GM12878 (cell line): Measurements from ENCODE around the gene HMGB1. TPM values are rescaled to one million over a fixed set of nuclear protein-coding genes. Genes with fewer than 3 reads are reported as not detected.

Source experiments
- ATF3 ChIP-seq: IDR thresholded peaks from 2 replicates; pipeline ENCODE4 v1.6.1; 2011; ENCODE audit warnings: low read depth, mild to moderate bottlenecking, low read length, moderate library complexity, borderline replicate concordance; ENCODE audit errors: extremely low read depth
- CTCF ChIP-seq, 3 experiments: IDR thresholded peaks in 2 of 3; conservative IDR thresholded peaks in 1 of 3; 2 replicates each; pipeline ENCODE4 v1.5.1; 2011; ENCODE audit warnings: low read depth in 3 of 3, low read length in 3 of 3, mild to moderate bottlenecking in 3 of 3, control low read depth in 2 of 3, moderate library complexity in 2 of 3, inconsistent platforms in 1 of 3, mixed read lengths in 1 of 3; ENCODE audit not compliant: control insufficient read depth in 2 of 3, insufficient read depth in 1 of 3; ENCODE audit errors: extremely low read depth in 1 of 3
- EGR1 ChIP-seq, 2 experiments: IDR thresholded peaks; 1 replicate in 1 of 2; 2 replicates in 1 of 2; pipeline ENCODE4 v1.6.1; 2011 to 2012; ENCODE audit warnings: low read depth in 2 of 2, low read length in 2 of 2, borderline replicate concordance in 1 of 2, mild to moderate bottlenecking in 1 of 2, moderate library complexity in 1 of 2
- EP300 ChIP-seq, 2 experiments: fragments of 150-350 bp in 1 of 2; IDR thresholded peaks; 2 replicates each; pipeline ENCODE4 v1.6.1; 2011 to 2012; ENCODE audit warnings: low read depth in 2 of 2, low read length in 2 of 2, borderline replicate concordance in 1 of 2, improper control_type of control experiment in 1 of 2, inconsistent platforms in 1 of 2; ENCODE audit not compliant: control insufficient read depth in 1 of 2
- MAX ChIP-seq: IDR thresholded peaks from 2 replicates; pipeline ENCODE4 v1.6.1; 2012; ENCODE audit warnings: low read depth, low read length, improper control_type of control experiment
- MYC ChIP-seq: IDR thresholded peaks from 2 replicates; pipeline ENCODE4 v1.6.1; 2011; ENCODE audit warnings: mild to moderate bottlenecking, low read length, moderate library complexity, inconsistent platforms; ENCODE audit not compliant: insufficient read depth, insufficient replicate concordance, insufficient read length, severe bottlenecking
- NBN ChIP-seq: fragments of 450-650 bp; IDR thresholded peaks from 2 replicates; pipeline ENCODE4 v1.6.1; 2016
- NFXL1 ChIP-seq: fragments of 450-650 bp; IDR thresholded peaks from 2 replicates; pipeline ENCODE4 v1.6.1; 2017; ENCODE audit warnings: antibody characterized with exemption, mild to moderate bottlenecking, borderline replicate concordance
- POLR2AphosphoS5 ChIP-seq: IDR thresholded peaks from 2 replicates; pipeline ENCODE4 v1.6.1; 2011; ENCODE audit warnings: mild to moderate bottlenecking, low read length, inconsistent platforms
- RB1 ChIP-seq: fragments of 450-650 bp; formaldehyde crosslinking; IDR thresholded peaks from 2 replicates; pipeline ENCODE4 v1.6.1; 2017; ENCODE audit warnings: mild to moderate bottlenecking, borderline replicate concordance
- SKIL ChIP-seq: fragments of 450-650 bp; IDR thresholded peaks from 2 replicates; pipeline ENCODE4 v1.6.1; 2017; ENCODE audit warnings: mild to moderate bottlenecking, low read depth, inconsistent platforms; ENCODE audit not compliant: poor library complexity, severe bottlenecking
- SMARCA5 ChIP-seq: fragments of 450-650 bp; IDR thresholded peaks from 2 replicates; pipeline ENCODE4 v1.6.1; 2017; ENCODE audit warnings: mild to moderate bottlenecking
- TARDBP ChIP-seq: IDR thresholded peaks from 2 replicates; pipeline ENCODE4 v1.6.1; 2016; ENCODE audit warnings: borderline replicate concordance
- TCF3 ChIP-seq: IDR thresholded peaks from 2 replicates; pipeline ENCODE4 v1.6.1; 2012; ENCODE audit warnings: low read depth, mild to moderate bottlenecking, low read length, borderline replicate concordance; ENCODE audit not compliant: insufficient read depth
- USF2 ChIP-seq: IDR thresholded peaks from 2 replicates; pipeline ENCODE4 v1.6.1; 2011; ENCODE audit warnings: low read depth, low read length, improper control_type of control experiment, borderline replicate concordance
- YBX1 ChIP-seq: fragments of 450-650 bp; IDR thresholded peaks from 2 replicates; pipeline ENCODE4 v1.6.1; 2016; ENCODE audit warnings: antibody characterized with exemption
- ZNF687 ChIP-seq: fragments of 450-650 bp; IDR thresholded peaks from 2 replicates; pipeline ENCODE4 v1.6.1; 2017; ENCODE audit warnings: mild to moderate bottlenecking, moderate library complexity
- polyA plus RNA-seq, 11 experiments: library from polyadenylated mRNA; depleted of rRNA in 4 of 11; unstranded in 6 of 11; stranded (reverse) in 5 of 11; fragments of >200 nt; fragmentation: Nextera tagmentation in 4 of 11; fragmentation: Illumina TruSeq in 1 of 11; extraction: Ambion mirVana in 4 of 11; extraction: Trizol in 1 of 11; gene quantifications; 1 replicate in 1 of 11; 2 replicates in 10 of 11; pipeline versions ENCODE4 v1.2.1 to v1.2.3, GENCODE V29; 2011 to 2016; ENCODE audit warnings: inconsistent platforms in 2 of 11, missing spikeins in 2 of 11, low read depth in 1 of 11
- total RNA-seq, 4 experiments: library from RNA; depleted of rRNA in 3 of 4; stranded (reverse); fragments of >200 nt in 3 of 4; fragmentation: Illumina TruSeq in 1 of 4; extraction: Trizol in 1 of 4; gene quantifications; 2 replicates each; pipeline versions ENCODE4 v1.2.1 to v1.2.3, GENCODE V29; 2013 to 2021

HMGB1 gene
- total and polyA plus RNA-seq, 10 of the 15 experiments (the other 5 are each of a cell fraction or from before 2014, with no cell fraction given) = 365 to 2,529 (median 1,396) TPM

GRCh38 chr13:30408319-30409101 is 57.2 kb downstream of the HMGB1 start (continued):
- TF ChIP-seq SKIL = no peak
- TF ChIP-seq EGR1 (IDR thresholded peaks at IDR 0.05; ENCODE audit: borderline replicate concordance in 1 of 2, low read depth in 2 of 2, low read length in 2 of 2) = 0 out of 3 replicates have a peak, but pooled peaks of 1 of the 2 experiments have one; percentile 13
- TF ChIP-seq TARDBP = peak; percentile 22; the same call in 1 of the 2 replicates
- 0 out of 2 replicates have a peak, but pooled peaks have one; percentile 48 for TF ChIP-seq SMARCA5
- no peak for TF ChIP-seq RB1
- no peak for TF ChIP-seq NFXL1
- peak; percentile 15; the same call in 1 of the 2 replicates for TF ChIP-seq NBN
- 0 out of 2 replicates have a peak, but pooled peaks have one; percentile 57 for TF ChIP-seq TCF3
- peak; percentile 56 to 86 (median 74) for TF ChIP-seq CTCF (IDR thresholded peaks at IDR 0.05 in 2 of 3, conservative IDR thresholded peaks at IDR 0.05 in 1 of 3; ENCODE audit: control insufficient read depth in 2 of 3, extremely low read depth in 1 of 3, insufficient read depth in 1 of 3, low read depth in 3 of 3, low read length in 3 of 3)
- TF ChIP-seq MAX = peak; percentile 86
- TF ChIP-seq ZNF687 = peak; percentile 91
- TF ChIP-seq YBX1 = no peak
- TF ChIP-seq POLR2AphosphoS5 = 0 out of 2 replicates have a peak, but pooled peaks have one; percentile 47
- TF ChIP-seq USF2 = peak; percentile 66
- peak; percentile 62 for TF ChIP-seq MYC
- TF ChIP-seq ATF3 = peak; percentile 25; the same call in 1 of the 2 replicates
- 0 out of 4 replicates have a peak, but pooled peaks of 1 of the 2 experiments have one; percentile 22 for TF ChIP-seq EP300 (IDR thresholded peaks at IDR 0.05; ENCODE audit: borderline replicate concordance in 1 of 2, control insufficient read depth in 1 of 2, low read depth in 2 of 2, low read length in 2 of 2)
